HG02763 (cell line): ENCODE measurements around the gene PIGV.
A peak's percentile ranks its signal among the peaks of the same experiment; 100 is the strongest.

ENCODE experiments used
- ATAC-seq: cut with Tn5 transposase; IDR thresholded peaks from one replicate; pipeline ENCODE4 v1.9.1; 2021; ENCODE audit warnings: mild to moderate bottlenecking, moderate library complexity; ENCODE audit not compliant: unreplicated experiment

The PIGV gene

DNA sequence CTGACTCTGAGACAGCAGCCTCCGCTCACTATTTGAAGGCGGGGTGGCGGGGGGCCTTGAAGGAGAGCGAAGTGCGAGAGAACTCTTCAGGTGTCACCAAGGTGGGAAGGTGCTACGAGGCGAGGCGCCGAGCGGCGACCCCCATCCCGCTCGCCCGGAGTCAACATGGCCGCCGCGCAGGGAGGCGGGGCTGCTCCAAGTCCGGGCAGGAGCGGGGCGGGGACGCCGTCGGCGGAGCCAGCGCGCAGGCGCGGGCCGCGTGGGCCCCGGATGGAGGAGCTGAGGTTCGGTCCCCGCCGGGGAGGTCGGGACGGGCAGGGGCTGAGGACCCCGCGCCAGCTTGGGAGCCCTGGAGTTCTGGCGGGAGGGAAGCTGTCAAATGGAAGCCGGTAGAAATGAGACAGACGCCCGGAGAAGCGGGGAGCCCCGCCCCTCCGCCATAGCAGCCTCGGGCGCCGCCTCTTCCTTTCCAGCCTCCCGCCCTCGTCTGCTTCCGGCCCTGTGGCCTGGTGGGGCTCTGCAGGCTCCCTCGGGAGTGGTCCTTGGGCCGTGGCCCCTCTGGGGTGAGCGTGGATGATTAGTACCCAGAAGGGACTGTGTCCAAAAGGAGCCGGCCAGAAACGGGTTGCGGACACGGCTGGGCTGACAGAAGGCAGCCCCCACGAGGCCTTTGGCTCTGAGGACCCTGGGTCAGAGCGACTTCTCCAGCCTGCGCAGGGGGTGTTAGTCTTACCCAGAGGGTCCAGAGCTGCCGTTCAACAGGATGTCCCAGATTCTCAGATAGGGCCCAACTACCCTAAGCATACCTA, at the start of gene PIGV:
TSS of gene PIGV (plus strand) at position 245 of the 809 bp plus-strand sequence. CDS start 2,866 bp downstream, outside the sequence.
- ATAC-seq = peak; percentile 67

DNA sequence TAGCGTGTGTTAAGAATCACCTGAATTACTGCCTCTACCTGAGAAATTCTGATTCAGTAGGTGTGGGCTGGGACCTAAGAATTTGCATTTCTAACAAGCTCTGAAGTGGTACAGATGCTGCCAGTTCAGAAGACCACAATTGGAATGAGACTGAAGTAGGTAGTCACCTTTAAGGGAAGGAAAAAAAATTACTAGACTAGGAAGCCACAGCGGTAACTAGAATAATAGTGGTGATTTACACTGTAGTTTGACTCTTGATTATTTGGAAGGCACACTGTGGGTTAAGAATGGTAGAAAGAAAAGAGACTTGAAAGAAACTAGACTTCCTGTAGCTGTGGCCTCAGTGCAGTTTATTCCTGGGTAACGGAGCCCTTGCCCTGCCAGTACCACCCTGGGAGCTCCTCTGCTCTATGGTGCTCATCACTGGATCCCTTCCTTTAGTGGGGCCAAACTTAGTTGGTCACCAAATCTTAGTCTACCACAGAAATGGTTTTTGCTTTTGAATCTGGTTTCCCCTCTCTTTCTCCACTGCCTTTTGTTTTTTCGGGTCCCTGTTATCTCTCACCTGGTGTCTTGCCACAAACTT, 48.3 kb upstream of the PIGV start:
- ATAC-seq = no peak

DNA sequence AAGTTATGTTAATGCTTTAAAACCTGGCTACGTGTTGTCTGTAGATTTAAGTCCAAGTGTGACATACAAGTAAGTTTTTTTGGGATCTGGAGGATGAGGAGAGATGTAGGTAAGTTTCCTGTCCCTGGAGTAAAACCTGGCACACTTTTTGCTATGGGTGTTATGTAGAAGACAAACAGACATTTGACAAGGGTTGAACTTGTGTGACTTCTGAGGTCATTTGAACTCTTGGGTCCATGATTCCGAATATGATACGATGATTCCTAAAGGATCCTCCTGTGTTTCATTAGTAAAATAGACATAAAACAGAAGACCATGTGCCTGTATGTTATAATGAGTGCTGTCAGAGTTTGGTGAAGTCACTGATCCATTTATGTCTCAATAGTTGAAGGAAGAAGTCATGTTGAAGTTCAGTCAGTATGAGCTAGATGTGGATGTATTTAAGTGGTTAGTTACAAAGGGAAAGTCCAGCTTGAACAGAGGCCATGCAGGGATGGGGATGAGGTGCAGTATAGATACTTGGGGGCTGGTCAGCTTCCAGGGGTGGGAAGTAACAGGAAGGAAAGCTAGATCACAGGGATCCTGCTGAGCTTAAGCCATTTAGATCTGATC, 47.6 kb upstream of the PIGV start:
- ATAC-seq = no peak

DNA sequence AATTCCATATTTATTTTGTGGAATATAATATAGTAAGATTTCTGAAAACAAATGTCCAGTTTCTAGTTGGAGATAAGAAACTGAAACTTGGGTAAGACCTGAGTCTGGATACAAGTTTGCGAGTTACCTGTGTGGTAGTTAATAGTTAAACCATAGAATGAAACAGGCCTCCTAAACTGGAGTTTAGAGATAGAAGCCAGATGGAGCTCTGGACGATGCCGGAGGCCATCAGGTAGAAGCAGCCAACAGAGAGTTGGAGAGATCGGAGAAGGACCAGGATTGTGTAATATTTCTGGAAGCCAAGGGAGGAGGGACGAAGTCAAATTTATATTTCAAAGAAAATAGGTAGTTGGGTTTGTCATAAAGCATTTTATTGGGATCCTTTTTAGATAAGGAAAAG, 46.8 kb upstream of the PIGV start:
- ATAC-seq = no peak

DNA sequence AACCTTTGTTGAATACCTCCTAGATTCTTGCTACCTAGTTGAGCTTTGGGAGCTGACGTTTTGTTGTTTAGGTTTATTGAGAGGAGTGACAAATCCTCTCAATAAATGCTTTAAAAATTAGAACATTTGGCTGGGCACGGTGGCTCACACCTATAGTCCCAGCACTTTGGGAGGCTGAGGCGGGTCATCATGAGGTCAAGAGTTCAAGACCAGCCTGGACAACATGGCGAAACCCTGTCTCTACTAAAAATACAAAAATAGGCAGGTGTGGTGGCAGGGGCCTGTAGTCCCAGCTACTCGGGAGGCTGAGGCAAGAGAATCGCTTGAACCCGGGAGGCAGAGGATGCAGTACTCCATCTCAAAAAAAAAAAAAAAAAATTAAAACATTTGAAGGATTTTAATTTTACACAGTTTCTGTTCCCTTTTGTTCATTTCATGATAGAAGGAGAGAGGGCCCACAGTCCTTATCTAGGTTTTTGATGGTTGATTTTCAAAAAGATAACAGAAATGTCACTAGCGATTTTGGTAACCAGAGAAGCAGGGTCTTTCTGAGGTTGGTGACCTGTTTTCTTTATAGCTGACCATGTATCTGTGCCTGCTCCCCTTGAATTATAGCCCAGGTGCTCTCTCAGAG, 44.2 kb upstream of the PIGV start:
- no peak for ATAC-seq

DNA sequence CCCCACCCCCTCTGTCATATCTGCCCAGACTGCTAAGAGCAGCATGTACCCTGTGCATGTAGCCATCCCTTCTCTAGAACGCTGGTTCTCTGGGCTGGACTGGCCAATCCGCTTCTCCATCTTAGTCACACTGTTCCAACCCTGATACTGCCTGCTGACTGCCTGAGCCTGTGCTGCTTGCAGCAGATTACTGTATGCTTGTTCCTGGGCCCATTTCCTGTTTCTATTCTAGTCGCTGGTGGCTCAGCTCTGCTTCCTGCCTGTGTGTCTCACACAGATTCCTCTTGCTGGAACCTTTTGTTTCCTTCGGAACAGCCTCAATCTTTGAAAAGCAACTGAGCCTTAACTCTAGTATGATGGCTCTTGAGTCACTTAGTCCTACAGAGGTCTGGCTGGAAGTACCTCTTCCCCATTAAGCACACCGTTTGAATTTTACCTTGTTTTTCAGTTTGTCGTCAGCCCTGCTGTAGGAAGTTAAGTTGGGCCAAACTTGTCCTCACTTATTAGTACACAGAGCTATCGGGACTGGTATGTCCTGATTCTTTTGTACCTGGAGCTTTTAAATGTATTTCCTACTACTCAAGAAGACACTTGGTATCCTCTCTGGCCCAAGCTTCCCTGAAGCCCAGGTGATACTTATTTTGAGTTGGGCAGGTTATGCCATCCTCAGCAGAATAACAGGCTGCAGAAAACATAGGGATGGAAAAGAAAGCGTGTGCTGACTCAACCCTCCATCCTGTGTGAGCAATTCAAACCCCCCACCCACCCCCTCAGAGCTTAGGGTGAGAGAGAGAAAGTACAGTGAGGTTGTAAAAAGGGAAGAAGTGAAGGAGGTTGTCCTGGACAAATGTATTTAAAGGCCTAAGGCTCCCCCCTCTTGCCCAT, 43.4 kb upstream of the PIGV start:
- peak; percentile 94 for ATAC-seq

DNA sequence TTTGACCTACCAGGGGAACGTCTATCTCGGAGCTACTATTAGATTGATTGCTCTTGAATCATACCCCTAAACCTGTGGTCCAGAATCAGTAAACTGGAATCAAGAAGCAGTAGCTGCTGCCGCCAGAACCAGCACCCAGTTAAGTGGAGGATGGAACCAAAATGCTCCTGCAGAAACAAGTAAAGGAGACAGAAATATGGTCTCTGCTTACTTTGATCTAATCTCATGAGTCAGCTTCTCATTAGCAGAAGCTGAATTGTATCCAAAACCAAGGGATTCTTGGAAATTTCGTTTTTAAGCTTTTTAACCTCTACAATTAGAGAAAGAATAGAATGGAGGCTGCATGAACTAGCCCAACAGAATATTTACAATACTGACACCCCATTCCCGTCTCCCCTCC, 42.6 kb upstream of the PIGV start:
- no peak for ATAC-seq

DNA sequence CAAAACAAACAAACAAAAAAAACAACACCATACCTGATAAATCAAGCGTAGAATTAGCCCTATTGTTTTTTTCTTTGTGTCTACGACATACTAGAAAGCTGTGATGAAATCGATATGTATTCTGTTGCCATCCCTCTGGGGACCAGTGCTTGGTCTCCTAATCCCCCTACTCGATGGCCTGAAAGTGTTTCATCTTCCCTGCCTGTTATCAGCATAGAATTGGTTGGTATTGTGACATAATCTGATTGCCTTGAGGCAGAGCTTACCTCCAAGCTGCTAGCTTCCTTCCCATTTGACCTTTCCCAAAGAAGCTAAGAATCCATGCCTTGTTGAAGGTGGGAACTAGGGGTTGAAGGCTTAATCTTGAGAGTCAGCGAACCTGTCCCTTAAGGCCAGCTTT, 40.7 kb upstream of the PIGV start:
- no peak for ATAC-seq

DNA sequence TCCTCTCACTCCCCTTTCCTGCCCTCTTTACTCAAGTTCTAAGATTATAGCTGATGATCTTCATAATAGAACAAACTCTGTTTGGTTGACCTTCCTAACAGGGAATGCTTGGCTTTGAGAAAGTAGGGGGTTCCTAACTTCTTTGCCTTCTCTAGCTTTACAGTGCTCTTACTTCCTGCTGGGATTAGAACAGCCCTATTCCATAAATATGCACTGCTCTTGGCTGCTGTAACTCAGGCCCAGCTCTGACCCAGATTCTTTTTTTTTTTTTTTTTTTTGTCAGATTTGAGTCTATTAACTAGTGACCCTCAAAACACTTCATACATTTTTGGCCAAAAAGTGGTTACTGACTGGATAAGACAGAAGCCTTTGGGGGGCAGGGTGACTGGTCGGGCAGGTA, 39.4 kb upstream of the PIGV start:
- ATAC-seq = no peak

DNA sequence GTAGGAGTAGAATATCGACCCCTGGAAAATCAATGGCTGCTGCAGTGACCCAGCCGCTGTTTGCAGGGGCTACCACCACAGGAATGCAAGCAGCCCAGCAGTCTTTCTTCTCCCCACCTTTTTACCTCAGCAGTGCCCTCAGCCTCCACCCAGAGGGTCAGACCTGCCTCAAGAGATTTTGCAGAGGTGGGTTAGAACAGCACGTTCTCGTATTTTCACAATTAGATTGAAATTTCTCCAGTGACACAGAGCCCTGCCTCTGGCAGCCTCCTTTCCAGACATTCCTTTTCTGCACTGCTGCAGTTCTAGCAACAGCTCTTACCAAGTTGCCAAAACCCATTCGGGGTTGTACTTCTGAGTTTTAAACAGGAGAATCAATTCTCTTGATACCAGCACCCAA, 38.3 kb upstream of the PIGV start:
- ATAC-seq = no peak

DNA sequence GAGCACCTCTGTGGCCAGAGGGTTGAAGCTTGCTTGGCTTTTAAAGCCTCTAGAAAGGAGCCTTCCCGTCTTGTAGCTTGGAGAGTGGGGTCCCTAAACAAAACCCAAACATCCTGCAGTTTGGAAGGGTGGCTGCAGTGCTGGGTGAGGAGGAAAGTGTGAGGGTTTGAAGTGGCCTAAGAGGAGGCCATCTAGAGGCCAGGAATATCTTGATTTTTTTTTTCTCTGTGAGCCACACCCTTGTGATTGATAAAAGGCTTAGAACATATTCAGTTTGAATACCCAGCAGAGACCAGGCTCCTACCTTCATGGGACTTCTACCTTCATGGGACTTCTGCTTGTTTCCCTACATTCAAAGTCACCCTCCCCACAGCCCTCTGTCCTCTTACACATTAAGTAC, 37.3 kb upstream of the PIGV start:
- ATAC-seq = no peak

DNA sequence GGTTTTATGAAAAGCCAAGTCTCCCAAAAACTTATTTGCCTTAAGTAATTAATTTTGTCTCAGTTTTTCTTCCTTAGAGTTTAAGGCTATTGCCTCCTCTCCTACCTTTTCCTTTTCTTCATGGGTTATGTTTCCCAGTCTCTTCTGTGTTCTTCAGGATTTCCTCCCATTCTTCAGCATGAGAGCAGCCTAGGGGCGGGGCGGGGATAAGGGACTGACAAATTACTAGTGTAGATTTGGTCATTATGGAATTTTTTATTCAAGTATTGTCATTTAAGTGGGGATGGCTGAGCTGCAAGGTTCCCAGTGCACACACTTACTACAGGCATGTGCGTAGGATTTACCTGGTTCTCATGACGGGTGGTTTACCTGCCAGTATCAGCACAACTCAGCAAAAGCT, 35.2 kb upstream of the PIGV start:
- no peak for ATAC-seq

DNA sequence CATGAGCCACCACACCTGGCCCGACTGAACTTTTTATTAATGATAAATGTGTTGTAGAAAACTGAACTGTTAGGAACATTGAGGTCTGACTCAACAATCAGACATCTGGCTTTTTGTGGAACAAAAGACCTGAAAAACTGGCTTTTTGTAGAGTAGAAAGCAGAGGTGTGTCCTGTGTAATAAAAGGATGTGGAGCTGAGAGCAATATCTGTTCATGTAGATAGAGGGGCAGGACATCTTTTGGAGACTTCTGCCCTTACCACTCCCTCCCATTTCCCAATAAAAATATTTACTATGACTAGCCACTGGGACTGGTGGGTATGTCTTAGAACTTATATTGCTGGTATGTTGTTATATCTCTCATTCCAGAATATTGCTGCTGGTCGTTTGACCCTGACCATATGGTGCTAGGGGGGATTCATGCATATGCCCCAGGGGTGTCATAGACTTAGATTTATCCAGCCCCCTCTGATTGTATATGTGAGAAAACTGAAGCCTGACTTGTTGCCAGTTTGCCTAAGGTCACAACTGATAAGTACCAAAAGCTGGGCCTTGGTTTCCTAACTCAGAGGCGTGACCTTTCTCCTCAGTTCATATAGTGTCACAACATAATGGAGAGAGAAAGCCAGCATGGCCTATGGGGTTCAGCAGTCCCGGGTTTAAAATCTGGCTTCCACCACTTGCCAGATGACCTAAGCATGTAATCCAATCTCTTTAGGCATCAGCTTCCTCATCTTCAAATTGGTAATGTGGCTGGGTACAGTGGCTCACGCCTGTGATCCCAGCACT, 33.5 kb upstream of the PIGV start:
- ATAC-seq = no peak

DNA sequence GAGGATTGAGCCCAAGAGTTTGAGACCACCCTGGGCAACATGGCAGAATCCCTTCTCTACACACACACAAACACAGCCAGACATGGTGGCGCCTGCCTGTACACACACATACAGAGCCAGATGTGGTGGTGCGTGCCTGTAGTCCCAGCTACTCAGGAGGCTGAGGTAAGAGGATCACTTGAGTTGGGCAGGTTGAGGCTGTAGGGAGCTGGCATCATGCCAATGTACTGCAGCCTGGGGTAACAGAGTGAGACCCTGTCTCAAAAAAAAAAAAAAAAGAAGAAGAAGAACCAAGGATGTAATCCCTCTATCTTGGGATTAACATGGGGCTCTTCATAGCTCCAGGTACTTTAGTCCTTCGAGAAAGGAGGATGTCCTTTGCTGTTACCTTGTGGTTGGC, 29.4 kb upstream of the PIGV start:
- no peak for ATAC-seq

DNA sequence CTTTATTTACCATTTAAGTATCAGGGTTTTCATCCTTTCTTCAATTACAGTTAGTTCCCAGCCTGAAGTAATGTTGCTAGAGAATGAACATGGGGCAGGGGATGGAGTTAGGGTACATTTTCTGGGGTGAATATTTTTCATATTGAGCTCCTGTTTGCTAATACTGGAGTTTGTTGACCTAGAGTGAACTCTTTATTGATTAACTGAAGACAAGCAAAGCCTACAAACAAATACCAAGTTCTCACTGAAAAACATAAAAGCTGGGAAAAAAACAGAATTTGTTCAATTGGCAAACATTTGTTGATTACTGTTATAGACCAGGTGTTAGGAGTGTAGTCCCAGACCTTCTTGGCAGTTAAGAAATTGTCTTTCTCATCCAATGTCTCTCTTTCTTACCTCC, 28.2 kb upstream of the PIGV start:
- no peak for ATAC-seq

DNA sequence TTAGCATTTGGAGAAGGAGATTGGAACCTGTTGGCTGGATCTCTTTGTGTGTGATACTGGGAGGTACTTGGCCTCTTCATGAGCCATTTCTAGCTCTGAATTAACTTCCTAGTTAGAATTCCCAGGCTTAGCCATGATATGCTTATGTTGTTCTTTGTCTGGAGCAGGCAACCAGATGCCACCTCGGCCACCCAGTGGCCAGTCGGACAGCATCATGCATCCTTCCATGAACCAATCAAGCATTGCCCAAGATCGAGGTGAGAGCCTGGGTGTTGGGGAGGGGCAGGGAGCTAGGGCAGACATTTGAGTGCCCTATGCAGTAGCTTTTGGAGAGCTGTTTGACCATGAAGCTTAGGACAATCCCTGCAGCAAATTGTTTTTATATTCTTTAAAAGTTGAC, 26.5 kb upstream of the PIGV start:
- ATAC-seq = no peak

DNA sequence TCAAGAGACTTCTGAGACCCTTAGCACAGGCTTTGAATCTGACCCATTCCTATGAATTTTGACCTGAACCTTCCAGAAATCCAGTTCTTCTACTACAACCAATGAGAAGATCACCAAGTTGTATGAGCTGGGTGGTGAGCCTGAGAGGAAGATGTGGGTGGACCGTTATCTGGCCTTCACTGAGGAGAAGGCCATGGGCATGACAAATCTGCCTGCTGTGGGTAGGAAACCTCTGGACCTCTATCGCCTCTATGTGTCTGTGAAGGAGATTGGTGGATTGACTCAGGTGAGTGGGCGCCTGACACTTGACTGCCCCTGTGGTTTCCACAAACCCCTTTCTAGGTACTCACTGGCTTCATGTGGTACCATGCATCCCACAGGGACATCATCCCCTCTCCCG, 20.0 kb upstream of the PIGV start:
- no peak for ATAC-seq

DNA sequence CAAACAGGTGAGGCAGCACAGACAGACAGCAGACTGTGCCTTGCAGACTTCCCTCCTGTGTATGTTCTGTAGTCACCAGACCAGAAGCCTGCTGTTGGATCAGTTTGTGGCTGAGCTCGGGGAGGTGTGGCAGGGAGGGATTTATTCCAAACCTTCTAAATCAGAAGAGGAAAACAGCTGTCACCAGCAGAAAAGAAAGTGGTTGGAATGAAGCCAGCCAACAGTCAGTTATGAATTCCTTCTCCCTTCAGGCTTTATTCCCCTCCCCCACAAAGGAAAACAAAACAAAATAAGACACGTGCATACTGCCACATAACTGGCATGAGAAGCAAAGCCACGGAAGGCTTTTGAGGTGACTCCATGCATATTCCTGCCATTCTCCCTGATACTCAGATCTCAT, 19.0 kb upstream of the PIGV start:
- ATAC-seq = no peak

DNA sequence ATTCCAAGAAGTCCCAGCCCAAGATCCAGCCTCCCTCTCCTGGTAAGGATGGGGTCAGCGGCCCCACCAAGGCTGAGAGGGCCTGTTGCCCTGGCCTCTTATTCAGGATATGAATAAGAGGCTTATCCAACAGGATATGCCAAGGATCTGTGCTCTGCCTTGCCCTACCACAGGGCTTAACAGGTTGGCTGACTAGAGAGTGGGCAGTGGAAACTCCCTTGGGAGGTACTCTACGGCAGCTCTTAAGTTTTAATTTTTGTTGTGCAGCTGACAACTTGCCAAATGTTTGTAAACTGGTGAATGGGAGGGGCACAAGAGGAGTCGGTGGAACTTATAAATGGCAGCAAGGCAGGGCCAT, 16.5 kb upstream of the PIGV start:
- ATAC-seq = no peak

DNA sequence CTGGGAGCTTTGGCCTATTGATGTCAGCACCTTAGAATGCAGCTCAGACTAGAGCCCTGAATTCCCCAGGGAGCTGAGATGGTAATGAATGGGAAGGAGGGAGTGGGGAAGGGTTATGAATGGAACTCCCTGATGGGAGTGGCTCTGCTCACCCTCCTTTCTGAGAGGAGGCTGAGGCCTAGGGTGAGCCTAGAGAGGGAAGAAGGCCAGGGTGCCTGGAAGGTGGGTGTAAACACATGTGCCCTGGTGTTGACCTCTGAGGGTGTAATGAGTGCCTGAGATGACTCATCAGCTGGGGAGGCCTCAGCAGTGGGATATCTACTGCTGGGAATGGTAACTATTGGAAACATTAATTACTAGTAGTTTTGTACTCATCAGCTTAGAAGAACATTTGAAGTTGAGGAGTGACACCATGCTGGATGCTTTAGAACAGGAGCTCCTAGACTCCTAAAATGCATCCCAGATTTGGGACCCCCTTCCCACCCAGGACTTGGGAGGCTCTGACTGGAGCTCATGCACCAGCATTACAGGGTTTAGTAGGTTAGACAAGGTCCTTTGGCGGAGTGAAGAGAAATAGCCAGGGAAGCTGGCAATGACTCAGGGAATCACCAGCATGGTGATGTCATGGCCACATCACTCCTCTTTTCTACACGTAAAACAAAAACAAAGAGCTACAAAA, 16.0 kb upstream of the PIGV start:
- ATAC-seq = no peak
